Ascending aorta (tissue), 2 donors: Measurements from ENCODE around the gene NOL4L. TPM values are rescaled to one million over a fixed set of nuclear protein-coding genes. Genes with fewer than 3 reads are reported as not detected.

ENCODE experiments used
- DNase-seq, 2 donors: peaks; one replicate each; pipeline ENCODE4 v3.0.0-alpha.2; 2019; ENCODE audit warnings: low spot score in 2 of 2
- H3K27ac ChIP-seq, 2 donors: fragments of 200-600 bp; sonication (generic); one replicate each; pipeline ENCODE4 v1.5.1; 2016 to 2017; ENCODE audit warnings: mild to moderate bottlenecking in 1 of 2
- H3K27me3 ChIP-seq: fragments of 200-600 bp; sonication (generic); one replicate; pipeline ENCODE4 v1.5.1; 2017
- H3K36me3 ChIP-seq, 2 donors: fragments of 200-600 bp; sonication (generic); one replicate each; pipeline ENCODE4 v1.5.1; 2016
- H3K4me1 ChIP-seq, 2 donors: fragments of 200-600 bp; sonication (generic); one replicate each; pipeline ENCODE4 v1.5.1; 2016 to 2017; ENCODE audit warnings: mild to moderate bottlenecking in 1 of 2
- H3K4me3 ChIP-seq, 2 donors: fragments of 200-600 bp; sonication (generic); one replicate each; pipeline ENCODE4 v1.5.1; 2016 to 2017; ENCODE audit warnings: mild to moderate bottlenecking in 1 of 2
- H3K9me3 ChIP-seq, 2 donors: fragments of 200-600 bp; sonication (generic); one replicate each; pipeline ENCODE4 v1.5.1; 2016
- intact Hi-C: fragments of 100-400 bp; cut with DNase I; formaldehyde crosslinking; loops from one replicate; pipeline ENCODE4 v1.15.1; 2023
- total RNA-seq: library from RNA; depleted of rRNA; stranded (reverse); fragments of >200 nt; gene quantifications from one replicate; pipeline ENCODE4 v1.1.0, GENCODE V29; 2016
- TF ChIP-seq, protein P1 (sequence below), 3 experiments: fragments of 200-600 bp in 2 of 3; fragments of 450-650 bp in 1 of 3; sonication (generic) in 2 of 3; IDR thresholded peaks; one replicate each; pipeline ENCODE4 v1.5.1; 2016 to 2019; ENCODE audit warnings: antibody characterized with exemption in 3 of 3, mild to moderate bottlenecking in 1 of 3, moderate library complexity in 1 of 3

NOL4L gene
- total RNA-seq, 1 donor from 2014 or later = 19.8 TPM

DNA sequence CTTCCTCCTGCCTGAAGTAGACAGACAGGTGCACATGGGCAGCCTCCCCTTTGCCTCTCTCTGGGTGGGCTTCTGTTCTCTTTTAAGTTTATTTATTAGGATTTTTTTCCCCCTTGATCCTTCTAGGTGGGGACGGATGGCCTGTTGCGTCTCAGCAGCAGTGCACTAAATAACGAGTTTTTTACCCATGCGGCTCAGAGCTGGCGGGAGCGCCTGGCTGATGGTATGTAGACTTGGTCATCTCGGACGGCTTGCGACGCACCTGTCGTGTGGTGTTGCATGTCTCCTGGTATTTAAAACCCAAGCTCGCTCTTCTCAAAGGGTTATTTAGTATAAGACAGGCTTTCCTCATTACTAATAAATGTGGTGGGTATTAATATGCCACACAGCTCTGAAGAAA is 153.7 kb downstream of the NOL4L start:
- peaks cover 80 to 82% of the 10 kb centered on the region in 2 donors for H3K36me3 ChIP-seq
- intact Hi-C loops = no loop called here
- no peak overlapping the region for H3K4me3 ChIP-seq
- H3K9me3 ChIP-seq = no peaks in the 10 kb centered on the region
- TF ChIP-seq, protein P1, sequence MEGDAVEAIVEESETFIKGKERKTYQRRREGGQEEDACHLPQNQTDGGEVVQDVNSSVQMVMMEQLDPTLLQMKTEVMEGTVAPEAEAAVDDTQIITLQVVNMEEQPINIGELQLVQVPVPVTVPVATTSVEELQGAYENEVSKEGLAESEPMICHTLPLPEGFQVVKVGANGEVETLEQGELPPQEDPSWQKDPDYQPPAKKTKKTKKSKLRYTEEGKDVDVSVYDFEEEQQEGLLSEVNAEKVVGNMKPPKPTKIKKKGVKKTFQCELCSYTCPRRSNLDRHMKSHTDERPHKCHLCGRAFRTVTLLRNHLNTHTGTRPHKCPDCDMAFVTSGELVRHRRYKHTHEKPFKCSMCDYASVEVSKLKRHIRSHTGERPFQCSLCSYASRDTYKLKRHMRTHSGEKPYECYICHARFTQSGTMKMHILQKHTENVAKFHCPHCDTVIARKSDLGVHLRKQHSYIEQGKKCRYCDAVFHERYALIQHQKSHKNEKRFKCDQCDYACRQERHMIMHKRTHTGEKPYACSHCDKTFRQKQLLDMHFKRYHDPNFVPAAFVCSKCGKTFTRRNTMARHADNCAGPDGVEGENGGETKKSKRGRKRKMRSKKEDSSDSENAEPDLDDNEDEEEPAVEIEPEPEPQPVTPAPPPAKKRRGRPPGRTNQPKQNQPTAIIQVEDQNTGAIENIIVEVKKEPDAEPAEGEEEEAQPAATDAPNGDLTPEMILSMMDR (IDR thresholded peaks at IDR 0.05) = no peak
- no peak for DNase-seq
- H3K4me1 ChIP-seq = no peaks in the 10 kb centered on the region
- no peak overlapping the region for H3K27ac ChIP-seq
- H3K27me3 ChIP-seq = no peaks in the 10 kb centered on the region

DNA sequence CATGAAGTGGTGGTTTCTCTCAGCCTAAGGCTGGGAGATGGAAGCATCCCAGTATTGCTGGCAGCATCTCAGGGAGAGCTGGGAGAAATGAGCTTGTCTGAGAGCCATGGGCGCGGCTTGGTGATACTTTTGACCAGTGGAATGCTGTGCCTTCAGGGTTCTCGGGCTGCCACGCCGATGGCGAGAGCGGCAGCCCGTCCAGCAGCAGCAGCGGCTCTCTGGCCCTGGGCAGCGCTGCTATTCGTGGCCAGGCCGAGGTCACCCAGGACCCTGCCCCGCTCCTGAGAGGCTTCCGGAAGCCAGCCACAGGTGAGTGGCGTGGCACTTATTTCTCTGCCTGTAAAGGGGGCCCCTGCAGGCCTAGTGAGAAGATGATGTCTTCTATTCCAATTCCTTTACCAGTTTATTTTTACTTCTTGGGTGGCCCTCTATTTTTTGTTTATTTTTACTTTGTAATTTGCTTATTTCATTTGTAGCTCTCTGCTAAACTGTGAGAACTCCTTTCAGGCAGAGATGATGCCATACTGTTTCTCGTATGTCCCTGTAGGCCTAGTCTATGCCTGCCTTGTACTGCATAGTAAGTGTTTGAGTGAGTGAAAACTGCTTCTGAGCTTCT is 155.3 kb downstream of the NOL4L start:
- H3K36me3 ChIP-seq = peaks cover 64 to 66% of the 10 kb centered on the region in 2 donors

DNA sequence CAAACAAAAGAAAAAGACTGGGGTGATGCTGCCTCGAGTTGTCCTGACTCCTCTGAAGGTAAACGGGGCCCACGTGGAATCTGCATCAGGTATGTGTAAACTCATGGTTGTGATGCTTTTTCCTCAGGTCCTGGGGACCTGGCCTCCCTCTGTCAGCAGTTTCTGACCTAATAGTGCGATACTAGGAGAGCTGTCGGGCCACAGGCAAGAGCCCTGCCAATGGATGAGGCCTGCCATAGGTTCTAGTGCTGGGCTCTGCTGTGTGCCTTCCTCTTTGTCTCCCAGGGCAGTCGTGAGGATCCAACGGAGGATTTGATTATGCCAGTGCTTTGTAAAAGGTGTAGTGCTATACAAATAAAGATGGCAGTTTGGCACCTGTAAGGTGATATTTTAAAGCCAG is 155.8 kb downstream of the NOL4L start:
- H3K27ac ChIP-seq = no peak overlapping the region
- no peak overlapping the region for H3K4me3 ChIP-seq
- H3K27me3 ChIP-seq = no peaks in the 10 kb centered on the region
- intact Hi-C loops = no loop called here
- H3K4me1 ChIP-seq = no peaks in the 10 kb centered on the region
- H3K9me3 ChIP-seq = no peaks in the 10 kb centered on the region
- TF ChIP-seq, protein P1 (IDR thresholded peaks at IDR 0.05) = no peak
- H3K36me3 ChIP-seq = peaks cover 59 to 61% of the 10 kb centered on the region in 2 donors
- DNase-seq = no peak

More for the DNA sequence above, 155.3 kb downstream of the NOL4L start:
- Histone ChIP-seq H3K4me3 (no peak overlapping the region), H3K9me3 (no peaks in the 10 kb centered on the region), H3K27me3 (no peaks in the 10 kb centered on the region), H3K27ac (no peak overlapping the region), H3K4me1 (no peaks in the 10 kb centered on the region)
- TF ChIP-seq, protein P1 (IDR thresholded peaks at IDR 0.05) = no peak
- intact Hi-C loops = no loop called here
- DNase-seq = no peak

DNA sequence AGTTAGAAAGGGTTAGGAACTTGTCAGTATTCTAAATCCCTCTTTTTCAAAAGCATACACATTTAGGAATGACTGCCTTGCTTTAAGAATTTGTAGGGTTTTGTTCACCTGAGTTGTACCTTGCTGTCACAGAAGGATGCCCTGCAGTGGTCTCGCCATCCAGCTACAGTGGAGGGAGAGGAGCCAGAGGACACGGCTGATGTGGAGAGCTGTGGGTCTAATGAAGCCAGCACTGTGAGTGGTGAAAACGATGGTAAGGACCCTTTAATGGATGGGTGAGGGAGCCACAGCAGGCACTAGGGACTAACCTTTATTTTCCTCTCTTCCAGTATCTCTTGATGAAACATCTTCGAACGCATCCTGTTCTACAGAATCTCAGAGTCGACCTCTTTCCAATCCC is 157.1 kb downstream of the NOL4L start:
- Histone ChIP-seq H3K27me3 (no peaks in the 10 kb centered on the region), H3K4me1 (no peaks in the 10 kb centered on the region), H3K9me3 (no peaks in the 10 kb centered on the region), H3K4me3 (no peak overlapping the region), H3K36me3 (peaks cover 45 to 47% of the 10 kb centered on the region in 2 donors), H3K27ac (no peak overlapping the region)
- TF ChIP-seq, protein P1 (IDR thresholded peaks at IDR 0.05) = no peak
- intact Hi-C loops = no loop called here
- DNase-seq = no peak

DNA sequence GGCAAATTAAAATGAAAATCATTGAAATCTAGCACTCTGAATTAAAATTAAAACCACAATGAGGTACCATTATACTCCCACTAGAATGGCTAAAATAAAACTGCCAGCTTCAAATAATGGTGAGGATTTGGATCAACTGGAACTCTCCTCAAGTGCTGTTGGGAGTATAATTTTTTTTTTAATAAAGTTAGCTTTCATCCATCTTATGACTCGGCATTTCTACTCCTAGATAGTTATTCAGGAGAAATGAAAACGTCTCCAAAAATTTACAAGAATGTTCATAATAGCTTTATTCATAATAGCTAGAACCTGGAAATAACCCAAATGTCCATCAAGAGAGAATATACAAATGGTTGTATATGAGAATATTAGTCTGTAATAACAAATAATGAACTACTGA is 163.8 kb downstream of the NOL4L start:
- H3K4me3 ChIP-seq = no peak overlapping the region
- no peaks in the 10 kb centered on the region for H3K9me3 ChIP-seq
- DNase-seq = no peak
- H3K27me3 ChIP-seq = no peaks in the 10 kb centered on the region
- no peak overlapping the region for H3K27ac ChIP-seq
- TF ChIP-seq, protein P1 (IDR thresholded peaks at IDR 0.05) = no peak
- H3K36me3 ChIP-seq = no peaks in the 10 kb centered on the region
- intact Hi-C loops = no loop called here
- H3K4me1 ChIP-seq = no peaks in the 10 kb centered on the region

DNA sequence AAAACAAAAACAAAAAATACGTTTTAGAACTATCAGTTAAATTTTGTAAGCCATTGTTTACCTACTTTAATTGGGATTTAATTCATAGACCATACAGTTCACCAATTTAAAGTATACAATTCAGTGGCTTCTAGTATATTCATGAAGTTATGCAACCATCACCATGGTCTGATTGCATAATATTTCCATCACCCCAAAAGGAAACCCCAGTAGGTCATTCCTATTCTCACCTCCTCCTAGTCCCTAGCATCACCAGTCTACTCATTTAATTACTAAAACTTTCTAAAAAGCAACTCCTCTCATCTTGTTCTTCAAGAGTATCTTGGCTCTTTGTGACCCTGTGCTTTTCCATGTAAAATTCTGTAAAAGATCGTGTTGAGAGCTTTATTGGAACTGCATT is 166.8 kb downstream of the NOL4L start:
- intact Hi-C loops = no loop called here
- H3K9me3 ChIP-seq = no peaks in the 10 kb centered on the region
- H3K4me3 ChIP-seq = no peak overlapping the region
- DNase-seq = no peak
- H3K27ac ChIP-seq = no peak overlapping the region
- no peaks in the 10 kb centered on the region for H3K4me1 ChIP-seq
- TF ChIP-seq, protein P1 (IDR thresholded peaks at IDR 0.05) = no peak
- no peaks in the 10 kb centered on the region for H3K27me3 ChIP-seq
- H3K36me3 ChIP-seq = no peaks in the 10 kb centered on the region
